Activated T-helper 2 cell treated with anti-CD3 and anti-CD28 coated beads, Interferon-gamma antibody, Interleukin-2, Interleukin-4, amounts not matched to agents 10 μg/mL and 5 μg/mL and 100 μg/mL, durations not matched to agents 14 hours and 24 hours and 36 hours (primary cell): Measurements from ENCODE around the gene STPG3. TPM values are rescaled to one million over a fixed set of nuclear protein-coding genes. Genes with fewer than 3 reads are reported as not detected.
A peak's percentile ranks its signal among the peaks of the same experiment; 100 is the strongest.
"Not testable (repeated sequence)": the region's sequence is repeated elsewhere in the genome, so short reads cannot be mapped to it uniquely, and the experiment has no call there.

Source experiments
- DNase-seq: peaks from one replicate; pipeline ENCODE4 v3.0.0; 2021; ENCODE audit warnings: low spot score
- H3K27ac Mint-ChIP-seq: one replicate; pipeline ENCODE4 v1.8.0; 2021; ENCODE audit warnings: mixed read lengths
- H3K27me3 Mint-ChIP-seq: one replicate; pipeline ENCODE4 v1.8.0; 2021; ENCODE audit warnings: low read depth, mixed read lengths
- H3K36me3 Mint-ChIP-seq: one replicate; pipeline ENCODE4 v1.8.0; 2021; ENCODE audit warnings: low read depth, mixed read lengths
- H3K4me1 Mint-ChIP-seq: one replicate; pipeline ENCODE4 v1.8.0; 2021; ENCODE audit warnings: low read depth, mixed read lengths
- H3K4me3 Mint-ChIP-seq: one replicate; pipeline ENCODE4 v1.8.0; 2021; ENCODE audit warnings: low read depth, mild to moderate bottlenecking, moderate library complexity, mixed read lengths
- H3K9me3 Mint-ChIP-seq: one replicate; pipeline ENCODE4 v1.8.0; 2021; ENCODE audit warnings: mixed read lengths
- intact Hi-C: fragments of 100-400 bp; cut with micrococcal nuclease; formaldehyde crosslinking; loops from one replicate; pipeline ENCODE4 v1.15.1; 2023
- total RNA-seq: library from RNA; stranded (reverse); gene quantifications from 2 replicates; pipeline ENCODE4 v1.2.3, GENCODE V29; 2022

STPG3 gene
- total RNA-seq, 1 donor from 2014 or later, result 0.48 TPM

- H3K27ac Mint-ChIP-seq, result no peak overlapping the region
- no peak for DNase-seq
- intact Hi-C loops, result no loop called here
- no peak overlapping the region for H3K4me3 Mint-ChIP-seq
- no peaks in the 10 kb centered on the region for H3K9me3 Mint-ChIP-seq
- peaks cover 3% of the 10 kb centered on the region for H3K36me3 Mint-ChIP-seq
- H3K27me3 Mint-ChIP-seq, result no peaks in the 10 kb centered on the region
- H3K4me1 Mint-ChIP-seq, result peaks cover 5% of the 10 kb centered on the region
Observed at GRCh38 chr9:137250329-137251193, 525 bp upstream of the STPG3 start.

DNA sequence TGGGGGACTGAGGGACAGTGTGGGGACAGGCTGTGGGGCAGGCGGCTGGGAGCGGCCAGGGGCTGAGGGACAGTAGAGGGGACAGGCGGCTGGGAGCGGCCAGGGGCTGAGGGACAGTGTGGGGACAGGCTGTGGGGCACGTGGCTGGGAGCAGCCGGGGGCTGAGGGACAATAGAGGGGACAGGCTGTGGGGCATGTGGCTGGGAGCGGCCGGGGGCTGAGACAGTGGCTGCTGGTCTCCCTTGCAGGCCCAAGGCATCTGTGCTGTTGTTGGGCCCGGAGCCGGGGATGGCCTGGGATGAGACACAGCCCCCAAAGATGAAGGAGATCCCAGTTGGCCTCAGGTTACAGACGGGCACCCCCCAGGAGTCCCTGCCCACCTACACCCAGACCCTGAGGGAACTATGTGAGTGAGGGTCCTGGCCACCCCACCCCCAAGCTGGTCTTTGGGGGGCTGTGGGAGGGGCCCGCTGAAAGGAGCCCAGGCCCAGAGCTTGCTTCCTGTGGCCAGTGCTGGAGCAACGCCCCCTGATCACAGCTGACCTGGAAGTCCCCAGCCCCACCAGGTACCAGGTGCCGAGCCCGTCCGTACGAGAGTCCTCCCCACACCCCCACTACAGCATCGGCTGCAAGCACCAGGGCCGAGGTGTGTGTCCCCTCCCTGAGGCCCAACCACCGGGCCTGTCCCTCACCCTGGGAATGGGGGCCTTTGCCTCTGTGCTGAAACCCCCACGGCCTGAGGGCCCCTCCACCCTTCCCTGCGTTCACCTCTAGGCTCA is 593 bp downstream of the STPG3 start:
- peaks cover 11% of the 10 kb centered on the region for H3K4me1 Mint-ChIP-seq
- no peak overlapping the region for H3K4me3 Mint-ChIP-seq
- H3K36me3 Mint-ChIP-seq, result peaks cover 9% of the 10 kb centered on the region
- intact Hi-C loops, result no loop called here
- no peaks in the 10 kb centered on the region for H3K9me3 Mint-ChIP-seq
- no peak for DNase-seq
- H3K27me3 Mint-ChIP-seq, result no peaks in the 10 kb centered on the region
- no peak overlapping the region for H3K27ac Mint-ChIP-seq

DNA sequence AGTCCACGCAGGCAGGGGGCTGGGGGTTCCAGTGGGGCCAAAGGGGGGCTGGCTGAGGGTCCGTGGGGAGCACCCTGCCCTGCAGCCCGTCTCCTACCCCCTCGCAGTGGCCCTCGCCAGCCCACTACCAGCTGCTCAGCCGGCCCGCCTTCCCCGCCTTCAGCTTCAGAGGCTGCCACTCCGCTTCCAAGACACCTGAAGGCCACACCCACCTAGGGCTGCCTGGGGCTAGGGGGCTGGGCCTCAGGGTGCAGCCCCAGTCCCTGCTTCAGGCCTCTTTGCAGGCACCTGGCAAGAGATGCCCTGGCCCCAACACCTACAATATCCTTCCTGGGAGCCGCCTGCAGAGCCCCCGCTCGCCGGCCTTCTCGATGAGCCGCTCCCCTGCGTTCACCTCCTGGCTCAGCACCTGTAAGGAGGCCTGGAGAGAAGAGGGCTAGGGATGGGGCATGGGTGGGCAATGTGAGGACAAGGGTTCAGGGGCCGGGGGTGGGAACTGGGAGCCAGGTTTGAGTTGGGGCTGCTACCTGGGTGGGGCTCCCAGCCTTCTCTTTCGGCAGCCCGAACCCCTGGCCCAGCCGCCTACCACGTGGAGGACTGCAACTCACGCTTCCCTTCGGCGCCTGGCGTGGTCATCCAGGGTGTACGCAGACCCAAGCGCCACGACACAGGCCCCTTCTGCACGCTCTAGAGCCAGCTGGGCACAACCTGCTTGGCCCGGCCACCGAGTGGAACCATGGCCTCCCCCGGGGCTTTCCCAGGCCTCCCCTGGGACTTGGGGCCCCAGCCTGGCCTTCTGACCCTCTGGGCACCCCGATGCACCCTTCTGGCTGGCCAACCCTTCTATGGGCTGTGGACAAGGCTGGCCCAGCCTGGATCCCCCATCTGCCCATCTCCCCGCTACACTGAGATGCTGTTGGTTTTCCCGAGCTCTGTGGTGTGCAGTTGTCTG is 1.7 kb downstream of the STPG3 start:
- no peaks in the 10 kb centered on the region for H3K27me3 Mint-ChIP-seq
- H3K36me3 Mint-ChIP-seq, result peaks cover 14% of the 10 kb centered on the region
- intact Hi-C loops, result no loop called here
- DNase-seq, result no peak
- no peaks in the 10 kb centered on the region for H3K9me3 Mint-ChIP-seq
- H3K4me3 Mint-ChIP-seq, result no peak overlapping the region
- no peak overlapping the region for H3K27ac Mint-ChIP-seq
- H3K4me1 Mint-ChIP-seq, result peaks cover 13% of the 10 kb centered on the region

GRCh38 chr9:137253717-137254623 is 2.9 kb downstream of the STPG3 start:
- no peak for DNase-seq
- H3K4me3 Mint-ChIP-seq, result peak overlapping the region; percentile 85
- H3K27me3 Mint-ChIP-seq, result no peaks in the 10 kb centered on the region
- H3K36me3 Mint-ChIP-seq, result peaks cover 19% of the 10 kb centered on the region
- peak overlapping the region; percentile 73 for H3K27ac Mint-ChIP-seq
- intact Hi-C loops, result no loop called here
- H3K9me3 Mint-ChIP-seq, result no peaks in the 10 kb centered on the region
- H3K4me1 Mint-ChIP-seq, result peaks cover 13% of the 10 kb centered on the region

GRCh38 chr9:137254624-137255447 is 3.8 kb downstream of the STPG3 start, which contains the start of gene NELFB:
TSS of gene NELFB (plus strand) at chr9:137255327.
- peak; percentile 95 for DNase-seq
- Mint-ChIP-seq H3K27me3 (no peaks in the 10 kb centered on the region), H3K27ac (peak within 1 kb of the TSS; percentile 73), H3K9me3 (no peaks in the 10 kb centered on the region), H3K4me3 (peak within 1 kb of the TSS; percentile 85), H3K4me1 (peaks cover 13% of the 10 kb centered on the region), H3K36me3 (peaks cover 24% of the 10 kb centered on the region)
- intact Hi-C loops, result loop anchor here (1.0 kb wide), 1 partner anchor 14 kb away; the partner anchor contains the start of gene TUBB4B

- Mint-ChIP-seq H3K4me3 (peak overlapping the region; percentile 85), H3K27me3 (no peaks in the 10 kb centered on the region), H3K27ac (peak overlapping the region; percentile 70), H3K9me3 (no peaks in the 10 kb centered on the region), H3K36me3 (peaks cover 24% of the 10 kb centered on the region), H3K4me1 (peaks cover 13% of the 10 kb centered on the region)
- no peak for DNase-seq
- intact Hi-C loops, result loop anchor here (1.0 kb wide), 1 partner anchor 14 kb away; the partner anchor contains the start of gene TUBB4B
Observed at GRCh38 chr9:137255448-137256114, 4.5 kb downstream of the STPG3 start.

DNA sequence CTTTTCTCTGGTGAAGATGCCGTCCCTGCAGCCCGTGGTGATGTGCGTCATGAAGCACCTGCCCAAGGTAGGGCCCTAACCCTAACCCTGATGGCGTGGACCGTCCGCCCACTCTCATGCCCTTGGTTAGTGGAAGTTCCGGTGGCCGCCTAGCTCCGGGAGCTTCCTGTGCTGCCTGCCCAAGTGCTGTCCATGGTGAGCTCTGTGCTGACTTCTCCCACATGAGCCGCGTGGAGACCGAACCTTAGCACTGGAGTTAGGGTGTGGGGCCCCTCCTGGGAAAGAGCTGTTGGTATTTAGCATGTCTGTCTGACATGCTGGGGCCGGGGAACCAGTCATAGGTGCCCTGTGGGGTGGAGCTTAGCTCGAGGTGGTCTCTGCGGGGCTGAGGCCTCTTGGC is 5.3 kb downstream of the STPG3 start:
- no peak for DNase-seq
- H3K9me3 Mint-ChIP-seq, result no peaks in the 10 kb centered on the region
- H3K27ac Mint-ChIP-seq, result no peak overlapping the region
- intact Hi-C loops, result no loop called here
- peaks cover 13% of the 10 kb centered on the region for H3K4me1 Mint-ChIP-seq
- peak overlapping the region; percentile 85 for H3K4me3 Mint-ChIP-seq
- no peaks in the 10 kb centered on the region for H3K27me3 Mint-ChIP-seq
- peaks cover 25% of the 10 kb centered on the region for H3K36me3 Mint-ChIP-seq

DNA sequence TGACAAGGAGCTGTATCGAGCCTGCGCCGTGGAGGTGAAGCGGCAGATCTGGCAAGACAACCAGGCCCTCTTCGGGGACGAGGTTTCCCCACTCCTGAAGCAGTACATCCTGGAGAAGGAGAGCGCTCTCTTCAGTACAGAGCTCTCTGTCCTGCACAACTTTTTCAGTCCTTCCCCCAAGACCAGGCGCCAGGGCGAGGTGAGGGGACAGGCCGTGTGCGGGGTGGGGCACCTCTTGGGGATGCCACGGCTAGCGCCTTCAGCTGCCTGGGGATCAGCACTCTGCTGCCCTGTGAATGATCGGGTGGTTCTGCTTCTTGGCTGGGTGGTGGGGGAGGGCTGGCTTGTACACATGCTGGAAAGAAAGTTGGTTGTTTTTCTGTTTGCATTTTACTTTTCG is 5.8 kb downstream of the STPG3 start:
- peaks cover 29% of the 10 kb centered on the region for H3K36me3 Mint-ChIP-seq
- peaks cover 13% of the 10 kb centered on the region for H3K4me1 Mint-ChIP-seq
- no peak for DNase-seq
- intact Hi-C loops, result no loop called here
- H3K9me3 Mint-ChIP-seq, result no peaks in the 10 kb centered on the region
- no peak overlapping the region for H3K27ac Mint-ChIP-seq
- H3K4me3 Mint-ChIP-seq, result peak overlapping the region; percentile 85
- H3K27me3 Mint-ChIP-seq, result no peaks in the 10 kb centered on the region

DNA sequence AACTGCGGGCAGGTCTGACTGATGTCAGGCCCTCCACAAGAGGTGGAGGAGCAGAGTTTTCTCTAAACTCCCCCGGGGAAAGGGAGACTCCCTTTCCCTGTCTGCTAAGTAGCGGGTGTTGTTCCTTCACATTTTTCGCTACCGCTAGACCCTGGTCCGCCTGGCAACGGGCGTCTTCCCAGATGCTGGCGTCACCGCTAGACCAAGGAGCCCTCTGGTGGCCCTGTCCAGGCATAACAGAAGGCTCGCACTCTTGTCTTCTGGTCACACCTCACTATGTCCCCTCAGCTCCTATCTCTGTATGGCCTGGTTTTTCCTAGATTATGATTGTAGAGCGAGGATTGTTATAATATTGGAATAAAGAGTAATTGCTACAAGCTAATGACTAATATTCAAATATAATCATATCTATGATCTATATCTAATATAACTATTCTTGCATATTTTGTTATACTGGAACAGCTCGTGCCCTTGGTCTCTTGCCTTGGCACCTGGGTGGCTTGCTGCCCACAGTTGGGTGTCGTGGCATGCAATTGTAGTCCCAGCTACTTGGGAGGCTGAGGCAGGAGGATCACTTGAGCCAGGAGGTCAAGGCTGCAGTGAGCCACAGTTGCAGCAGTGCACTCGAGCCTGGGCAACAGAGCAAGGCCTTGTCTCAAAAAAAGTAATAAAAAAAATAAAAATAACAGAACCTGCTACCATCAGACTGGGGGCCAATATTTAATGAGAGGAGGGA is 11.3 kb downstream of the STPG3 start:
- H3K4me3 Mint-ChIP-seq, H3K27ac Mint-ChIP-seq, intact Hi-C loops, DNase-seq, H3K4me1 Mint-ChIP-seq, H3K9me3 Mint-ChIP-seq, H3K27me3 Mint-ChIP-seq: not testable (repeated sequence)
- H3K36me3 Mint-ChIP-seq, result peaks cover 36% of the 10 kb centered on the region

DNA sequence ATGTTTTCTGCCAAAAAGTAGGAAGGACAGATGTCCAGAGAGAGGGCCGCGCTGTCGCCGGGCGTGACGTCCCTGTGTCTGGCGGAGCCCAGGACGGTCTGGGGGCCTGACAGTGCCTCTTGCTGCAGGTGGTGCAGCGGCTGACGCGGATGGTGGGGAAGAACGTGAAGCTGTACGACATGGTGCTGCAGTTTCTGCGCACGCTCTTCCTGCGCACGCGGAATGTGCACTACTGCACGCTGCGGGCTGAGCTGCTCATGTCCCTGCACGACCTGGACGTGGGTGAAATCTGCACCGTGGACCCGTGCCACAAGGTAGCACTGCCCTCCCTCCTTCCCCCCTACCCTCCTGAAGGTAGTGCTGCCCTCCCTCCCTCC is 11.8 kb downstream of the STPG3 start:
- Mint-ChIP-seq H3K4me1 (no peaks in the 10 kb centered on the region), H3K4me3 (no peak overlapping the region), H3K27me3 (no peaks in the 10 kb centered on the region), H3K27ac (no peak overlapping the region), H3K36me3 (peaks cover 42% of the 10 kb centered on the region), H3K9me3 (no peaks in the 10 kb centered on the region)
- DNase-seq, result no peak
- intact Hi-C loops, result no loop called here
